ENCODE results near the gene LRRC3. TPM values are rescaled to one million over a fixed set of nuclear protein-coding genes. Genes with fewer than 3 reads are reported as not detected.
A peak's percentile ranks its signal among the peaks of the same experiment; 100 is the strongest.

LRRC3 gene
- total RNA-seq, 1 donor from 2014 or later: 2.2 TPM

- DNase-seq (ENCODE audit: low spot score in 2 of 2): peak in 1 of 2 donors; percentile 58
- Histone ChIP-seq H3K4me3 (peak overlapping the region; percentile 73 to 85), H3K36me3 (no peaks in the 10 kb centered on the region), H3K27me3 (no peaks in the 10 kb centered on the region), H3K4me1 (peaks cover 0 to 2% of the 10 kb centered on the region in 2 donors), H3K9me3 (no peaks in the 10 kb centered on the region), H3K27ac (no peak overlapping the region)
- intact Hi-C loops (cut with DNase I): loop anchor here (5.0 kb wide), 1 partner anchor 119 kb away; the partner anchor contains the start of gene CFAP410
- no peak for TF ChIP-seq CTCF (IDR thresholded peaks at IDR 0.05)
Measured at GRCh38 chr21:44456214-44456914, 1.1 kb downstream of the LRRC3 start.

- TF ChIP-seq CTCF (IDR thresholded peaks at IDR 0.05): no peak
- Histone ChIP-seq H3K27ac (no peak overlapping the region), H3K4me1 (peaks cover 0 to 2% of the 10 kb centered on the region in 2 donors), H3K9me3 (no peaks in the 10 kb centered on the region), H3K4me3 (no peak overlapping the region), H3K27me3 (no peaks in the 10 kb centered on the region), H3K36me3 (no peaks in the 10 kb centered on the region)
- peak in 1 of 2 donors; percentile 62 for DNase-seq (ENCODE audit: low spot score in 2 of 2)
- intact Hi-C loops (cut with DNase I): loop anchor here (5.0 kb wide), 1 partner anchor 120 kb away; the partner anchor contains the start of gene CFAP410
Measured at GRCh38 chr21:44456915-44457736, 1.8 kb downstream of the LRRC3 start.

- Histone ChIP-seq H3K27me3 (no peaks in the 10 kb centered on the region), H3K9me3 (no peaks in the 10 kb centered on the region), H3K4me1 (peaks cover 0 to 2% of the 10 kb centered on the region in 2 donors), H3K27ac (no peak overlapping the region), H3K4me3 (no peak overlapping the region), H3K36me3 (no peaks in the 10 kb centered on the region)
- TF ChIP-seq CTCF (IDR thresholded peaks at IDR 0.05): no peak
- intact Hi-C loops (cut with DNase I): loop anchor here (5.0 kb wide), 1 partner anchor 122 kb away; the partner anchor contains the start of gene CFAP410
- DNase-seq (ENCODE audit: low spot score in 2 of 2): no peak
Measured at GRCh38 chr21:44458971-44459711, 3.8 kb downstream of the LRRC3 start.

- no peak for DNase-seq (ENCODE audit: low spot score in 2 of 2)
- no peaks in the 10 kb centered on the region for H3K9me3 ChIP-seq
- no peaks in the 10 kb centered on the region for H3K27me3 ChIP-seq
- no peaks in the 10 kb centered on the region for H3K36me3 ChIP-seq
- intact Hi-C loops (cut with DNase I): loop anchor here (5.0 kb wide), 1 partner anchor 123 kb away; the partner anchor contains the start of gene CFAP410
- no peak overlapping the region for H3K4me3 ChIP-seq
- peaks cover 0 to 2% of the 10 kb centered on the region in 2 donors for H3K4me1 ChIP-seq
- no peak for TF ChIP-seq CTCF (IDR thresholded peaks at IDR 0.05)
- no peak overlapping the region for H3K27ac ChIP-seq
Measured at GRCh38 chr21:44459712-44460440, 4.6 kb downstream of the LRRC3 start.

- intact Hi-C loops (cut with DNase I): no loop called here
- H3K27ac ChIP-seq: no peak overlapping the region
Measured at GRCh38 chr21:44460441-44460755, 5.1 kb downstream of the LRRC3 start.

More at GRCh38 chr21:44460441-44460755, 5.1 kb downstream of the LRRC3 start:
- Histone ChIP-seq H3K9me3 (no peaks in the 10 kb centered on the region), H3K4me1 (peaks cover 0 to 2% of the 10 kb centered on the region in 2 donors), H3K36me3 (no peaks in the 10 kb centered on the region), H3K27me3 (no peaks in the 10 kb centered on the region), H3K4me3 (no peak overlapping the region)
- DNase-seq (ENCODE audit: low spot score in 2 of 2): no peak
- TF ChIP-seq CTCF (IDR thresholded peaks at IDR 0.05): no peak

Measured in ascending aorta (tissue), 2 donors.